ENCODE data around the gene MYO1C.
"Not testable (repeated sequence)": the region's sequence is repeated elsewhere in the genome, so short reads cannot be mapped to it uniquely, and the experiment has no call there.

MYO1C gene

GRCh38 chr17:1435326-1435725, 57.2 kb downstream of the MYO1C start:
- no peak for DNase-seq (ENCODE audit: low read depth in 2 of 2, low spot score in 1 of 2)

- DNase-seq (ENCODE audit: low read depth in 2 of 2, low spot score in 1 of 2) = no peak
Observed at GRCh38 chr17:1434150-1434549, 58.3 kb downstream of the MYO1C start.

GRCh38 chr17:1431631-1432104, 60.8 kb downstream of the MYO1C start:
- no peak for DNase-seq (ENCODE audit: low read depth in 2 of 2, low spot score in 1 of 2)

GRCh38 chr17:1423456-1424135, 68.9 kb downstream of the MYO1C start:
- DNase-seq (ENCODE audit: low read depth in 2 of 2, low spot score in 1 of 2) = no peak

- no peak for DNase-seq (ENCODE audit: low read depth in 2 of 2, low spot score in 1 of 2)
Observed at GRCh38 chr17:1422885-1423284, 69.6 kb downstream of the MYO1C start.

- no peak for DNase-seq (ENCODE audit: low read depth in 2 of 2, low spot score in 1 of 2)
Observed at GRCh38 chr17:1421470-1421869, 71.0 kb downstream of the MYO1C start.

- DNase-seq (ENCODE audit: low read depth in 2 of 2, low spot score in 1 of 2) = no peak
Observed at GRCh38 chr17:1420981-1421380, 71.5 kb downstream of the MYO1C start.

GRCh38 chr17:1420163-1420562, 72.3 kb downstream of the MYO1C start:
- DNase-seq (ENCODE audit: low read depth in 2 of 2, low spot score in 1 of 2) = no peak

GRCh38 chr17:1418476-1418875, 74.0 kb downstream of the MYO1C start:
- DNase-seq (ENCODE audit: low read depth in 2 of 2, low spot score in 1 of 2) = not testable (repeated sequence)

- DNase-seq (ENCODE audit: low read depth in 2 of 2, low spot score in 1 of 2) = no peak
Observed at GRCh38 chr17:1416414-1416813, 76.1 kb downstream of the MYO1C start.

- DNase-seq (ENCODE audit: low read depth in 2 of 2, low spot score in 1 of 2) = no peak
Observed at GRCh38 chr17:1414634-1415033, 77.9 kb downstream of the MYO1C start.
